GM23248 (cell line): ENCODE results near the gene TDRD12.

ENCODE experiments used
- EZH2 ChIP-seq: fragments of 200-600 bp; sonication (generic); IDR thresholded peaks from 2 replicates; pipeline ENCODE4 v1.6.1; 2018; ENCODE audit warnings: antibody characterized with exemption, mild to moderate bottlenecking; ENCODE audit not compliant: insufficient read depth, poor library complexity, severe bottlenecking
- EZH2phosphoT487 ChIP-seq: fragments of 200-600 bp; sonication (generic); IDR thresholded peaks from 2 replicates; pipeline ENCODE4 v1.6.1; 2018; ENCODE audit warnings: antibody characterized with exemption, moderate library complexity, mild to moderate bottlenecking, low read depth; ENCODE audit not compliant: insufficient read depth

GRCh38 chr19:32676186-32676894 lies 43.2 kb upstream of the TDRD12 start:
- TF ChIP-seq EZH2 = peak; percentile 67
- no peak for TF ChIP-seq EZH2phosphoT487
